ENCODE data around the gene PSD2.

- TF ChIP-seq CTCF (IDR thresholded peaks at IDR 0.05; ENCODE audit: low read depth, low read length) (no peak), EZH2phosphoT487 (IDR thresholded peaks at IDR 0.05; ENCODE audit: low read depth) (no peak)
Observed at GRCh38 chr5:139838381-139839197, 43.0 kb downstream of the PSD2 start.

All from OCI-LY3 (cell line).